Measurements from ENCODE around the gene RPS3. TPM values are rescaled to one million over a fixed set of nuclear protein-coding genes. Genes with fewer than 3 reads are reported as not detected.

Gene RPS3
- total RNA-seq, 1 experiment from 2014 or later: 1,629 TPM

DNA sequence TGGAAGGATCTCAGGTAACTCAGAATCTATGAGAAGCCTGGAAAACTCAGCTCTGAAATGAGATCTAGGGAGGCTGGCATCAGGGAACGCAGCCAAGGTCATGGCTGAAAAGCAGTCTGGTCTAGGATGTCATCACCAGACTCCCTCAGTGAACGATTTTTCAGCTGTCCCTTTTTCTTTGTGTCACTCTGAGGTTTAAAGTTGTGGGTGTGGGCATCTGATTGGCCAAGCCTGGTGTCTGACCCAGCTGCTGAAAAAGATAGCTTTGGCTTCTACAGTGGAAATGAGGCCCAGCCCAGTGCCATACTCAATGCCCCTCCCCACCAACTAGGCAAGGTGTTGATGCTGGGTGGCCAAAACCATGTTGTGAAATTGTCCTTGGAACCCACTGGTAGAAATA is 14.5 kb downstream of the RPS3 start:
- DNase-seq (ENCODE audit: low read depth): no peak

DNA sequence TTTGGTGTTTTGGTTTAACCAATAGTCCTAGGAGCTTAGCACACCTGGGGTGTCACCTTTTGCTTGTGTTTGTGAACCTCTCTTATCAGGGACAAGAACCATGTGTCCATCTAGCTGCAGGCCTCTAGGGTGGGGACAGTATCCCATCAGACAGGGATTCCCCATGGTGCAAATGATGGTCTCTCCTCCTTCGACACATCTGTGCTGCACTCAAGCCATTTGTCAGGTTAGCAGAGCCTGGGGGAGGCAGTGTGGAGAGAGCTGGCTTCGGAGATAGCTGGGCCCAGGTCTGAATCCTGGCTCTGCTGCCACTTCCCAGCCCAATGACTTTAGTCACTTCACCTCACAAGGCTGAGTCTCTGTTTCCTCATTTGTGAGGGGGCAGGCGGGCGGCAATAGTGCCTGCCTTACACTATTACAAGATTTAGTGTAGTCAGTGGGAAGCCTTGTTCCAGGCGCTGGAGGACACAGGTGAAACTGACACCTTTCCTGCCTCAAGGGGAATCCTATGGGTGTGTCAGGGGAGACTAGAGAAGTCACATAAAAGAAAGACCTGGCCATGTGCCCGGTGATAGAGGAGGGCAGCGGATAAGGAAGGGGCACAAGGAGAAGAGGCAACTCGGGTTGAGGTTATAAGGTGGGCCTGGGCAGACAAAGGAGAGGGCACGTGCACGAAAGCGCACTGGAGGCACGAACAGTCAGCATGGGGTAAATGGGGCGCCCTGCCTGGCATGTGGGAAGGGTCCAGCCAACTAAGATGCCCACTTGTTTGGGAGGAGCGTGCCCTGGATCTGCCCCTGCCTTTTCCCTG is 21.1 kb downstream of the RPS3 start:
- DNase-seq (ENCODE audit: low read depth): no peak

DNA sequence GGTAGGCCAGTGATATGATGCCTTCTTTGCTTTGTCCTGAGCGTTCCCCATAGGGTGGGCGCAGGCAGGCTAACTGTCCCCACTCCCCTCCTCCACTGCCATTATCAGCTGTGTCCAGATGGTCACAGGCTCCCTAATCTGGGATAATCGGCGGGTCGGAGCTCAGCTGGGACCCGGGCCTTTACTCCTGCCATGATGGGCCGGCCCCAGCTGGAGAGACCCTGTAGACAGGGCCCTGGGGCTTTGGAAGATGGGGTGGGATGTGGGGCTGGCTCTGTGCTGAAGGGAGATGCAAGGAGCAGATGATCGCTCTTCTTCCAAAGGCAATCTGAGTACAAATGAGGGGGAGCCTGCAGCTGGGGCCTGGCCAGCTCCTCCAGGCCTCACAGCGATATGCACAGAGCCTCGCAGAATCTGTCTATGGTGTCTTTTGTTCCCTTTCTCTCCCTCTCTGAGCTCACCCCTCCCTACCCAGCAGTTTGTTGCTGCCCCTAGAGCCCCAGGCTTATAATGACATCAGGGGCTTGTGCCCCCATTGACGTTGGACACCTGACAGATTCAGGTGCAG is 21.8 kb downstream of the RPS3 start:
- no peak for DNase-seq (ENCODE audit: low read depth)

DNA sequence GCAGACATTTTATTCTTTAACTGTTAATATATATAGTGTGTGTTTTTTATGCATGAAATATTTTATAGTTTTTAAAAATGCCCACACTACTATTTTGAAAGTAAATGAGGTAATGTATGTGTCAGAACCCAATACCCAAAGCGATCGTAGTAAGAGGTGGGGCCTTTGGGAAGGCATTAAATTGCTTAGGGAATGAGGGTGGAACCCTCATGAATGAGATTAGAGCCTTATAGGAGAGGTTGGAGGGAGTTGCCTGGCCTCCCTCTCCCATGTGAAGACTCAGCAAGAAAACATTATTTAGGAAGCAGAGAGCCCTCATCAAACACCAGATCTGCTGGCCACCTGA is 22.6 kb downstream of the RPS3 start:
- no peak for DNase-seq (ENCODE audit: low read depth)

DNA sequence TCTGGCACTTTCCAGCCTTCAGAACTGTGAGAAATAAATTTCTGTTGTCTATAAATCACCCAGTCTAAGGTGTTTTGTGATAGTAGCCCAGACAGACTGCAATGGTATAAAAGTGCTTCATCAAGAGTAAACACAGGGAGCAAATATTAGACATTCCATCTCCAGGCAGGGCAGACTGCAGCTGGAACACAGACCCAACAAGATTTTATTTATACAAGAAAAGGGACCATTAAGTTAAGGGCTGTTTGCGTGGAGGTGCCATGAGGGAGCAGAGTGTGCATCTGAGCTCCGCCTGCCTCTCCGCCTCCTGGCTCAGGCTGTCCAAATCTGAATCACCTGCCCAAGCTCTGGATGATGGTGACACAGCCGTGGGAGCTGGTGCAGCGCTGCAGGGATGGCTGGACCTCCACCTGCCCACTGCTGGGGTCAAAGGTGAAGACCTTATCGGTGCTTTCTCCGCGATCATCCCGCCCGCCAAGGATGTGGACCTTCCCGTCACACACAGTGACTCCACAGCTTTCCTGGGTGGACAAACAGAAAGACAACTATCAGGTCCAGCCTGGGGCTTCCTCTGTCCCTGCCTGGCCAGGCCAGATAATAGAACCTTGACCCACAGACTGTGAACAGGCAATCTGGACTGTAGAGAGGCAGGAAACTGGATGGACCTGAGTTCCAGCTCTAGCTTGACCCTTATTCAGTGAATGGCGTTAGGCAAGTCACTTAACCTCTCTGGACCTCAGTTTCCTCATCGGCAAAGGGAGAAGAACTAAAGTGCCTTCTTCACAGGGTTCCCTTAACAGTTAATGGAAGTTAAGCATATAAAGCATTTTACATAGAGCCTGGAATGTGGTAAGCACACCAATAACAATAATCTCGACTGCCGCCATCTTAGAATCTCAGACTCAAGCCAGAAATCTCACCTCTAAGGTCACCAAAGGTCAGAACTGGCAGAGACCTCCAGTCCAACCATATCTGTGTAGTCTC is 23.2 kb downstream of the RPS3 start:
- DNase-seq (ENCODE audit: low read depth): no peak

DNA sequence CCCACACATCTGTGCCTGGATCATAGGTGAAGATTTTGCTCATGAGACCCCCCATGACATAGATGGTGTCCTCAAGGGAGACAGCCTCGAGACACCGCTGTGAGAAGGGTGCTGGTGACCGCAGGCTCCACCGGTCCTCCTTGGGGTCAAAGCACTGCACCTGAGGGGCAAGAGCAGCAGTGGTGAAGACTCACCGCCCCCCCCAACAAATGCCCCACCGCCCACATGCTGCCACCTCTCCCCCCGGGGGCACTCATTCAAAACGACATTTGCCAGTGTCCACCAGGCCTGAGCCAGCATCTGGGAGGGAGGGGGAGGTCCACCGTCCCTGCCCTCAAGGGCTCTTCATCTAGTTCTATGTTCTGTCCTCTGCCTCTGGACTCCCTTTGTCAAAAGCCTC is 24.4 kb downstream of the RPS3 start:
- DNase-seq (ENCODE audit: low read depth): no peak

DNA sequence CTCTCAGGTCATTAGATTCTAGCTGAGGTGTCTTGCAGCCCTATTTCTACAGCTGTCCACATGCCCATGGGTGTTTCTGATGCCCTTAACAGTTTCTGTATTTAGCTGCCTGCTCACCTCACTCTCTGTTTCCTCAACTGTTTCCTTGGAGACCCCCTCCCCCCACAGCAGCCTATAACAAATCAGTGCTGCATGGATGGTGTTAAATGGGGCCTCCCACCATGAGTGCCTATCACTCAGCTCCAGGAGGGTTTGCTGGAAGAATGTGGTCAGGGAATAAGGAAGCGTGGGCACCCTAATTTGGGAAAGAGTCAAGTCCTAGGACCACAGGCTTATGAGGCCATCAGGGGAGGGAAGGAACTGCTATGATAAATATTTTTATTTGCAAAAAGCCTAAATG is 25.1 kb downstream of the RPS3 start:
- DNase-seq (ENCODE audit: low read depth): no peak

DNA sequence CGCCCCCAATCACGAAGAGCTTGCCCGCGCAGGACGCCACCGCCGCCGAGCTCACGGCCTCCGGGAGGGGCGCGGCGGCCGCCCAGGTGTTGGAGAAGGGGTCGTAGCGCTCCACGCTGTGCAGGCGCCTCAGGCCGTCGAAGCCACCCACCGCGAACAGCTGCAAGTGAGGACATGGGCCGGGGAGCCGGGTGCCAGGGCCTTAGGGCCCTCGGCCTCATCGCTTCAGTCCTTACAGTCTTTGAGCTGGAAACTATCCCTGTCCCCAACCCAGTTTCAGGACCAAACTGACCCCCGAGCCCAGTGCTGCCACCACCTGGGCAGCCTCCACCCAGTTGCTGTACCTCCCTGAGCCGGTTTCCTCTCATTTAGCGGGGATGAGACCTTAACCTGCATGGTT is 26.1 kb downstream of the RPS3 start:
- DNase-seq (ENCODE audit: low read depth): no peak

DNA sequence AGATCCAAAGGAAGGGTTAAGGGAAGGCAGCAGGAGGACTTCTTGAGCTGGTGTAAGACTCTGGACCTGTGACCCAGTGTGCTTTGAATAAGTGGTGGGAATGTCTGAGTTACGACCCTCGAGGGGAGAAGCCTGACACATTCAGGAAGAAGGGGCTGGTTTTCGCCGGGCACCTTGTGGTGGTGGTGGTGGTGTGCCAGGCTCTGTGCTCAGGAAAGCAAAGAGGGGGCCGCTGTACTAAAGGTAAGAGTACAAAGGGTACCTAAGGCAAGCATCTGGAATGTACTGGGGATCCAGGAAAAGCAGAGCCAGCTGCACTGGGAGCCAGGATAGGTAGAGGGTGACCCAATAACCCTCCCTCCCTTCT is 27.4 kb downstream of the RPS3 start:
- no peak for DNase-seq (ENCODE audit: low read depth)

DNA sequence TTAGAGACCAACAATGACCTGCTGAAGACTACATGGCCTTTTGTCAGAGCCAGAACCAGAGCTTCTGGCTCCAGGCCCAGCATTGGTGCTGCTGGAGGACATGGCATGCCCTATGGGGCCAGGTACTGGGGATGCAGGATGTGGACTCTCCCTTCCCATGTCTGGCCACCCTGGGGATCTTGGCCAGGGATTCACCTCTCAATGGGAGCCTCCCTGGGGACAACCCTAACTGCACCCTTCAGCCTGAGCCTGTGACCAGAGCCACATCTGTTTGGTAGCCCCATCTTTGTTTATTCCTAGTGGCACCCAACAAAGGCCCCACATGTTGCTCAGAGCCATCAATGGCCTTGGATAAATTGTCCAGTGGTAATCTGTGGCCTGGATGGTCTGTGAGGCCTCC is 27.9 kb downstream of the RPS3 start:
- DNase-seq (ENCODE audit: low read depth): no peak

DNA sequence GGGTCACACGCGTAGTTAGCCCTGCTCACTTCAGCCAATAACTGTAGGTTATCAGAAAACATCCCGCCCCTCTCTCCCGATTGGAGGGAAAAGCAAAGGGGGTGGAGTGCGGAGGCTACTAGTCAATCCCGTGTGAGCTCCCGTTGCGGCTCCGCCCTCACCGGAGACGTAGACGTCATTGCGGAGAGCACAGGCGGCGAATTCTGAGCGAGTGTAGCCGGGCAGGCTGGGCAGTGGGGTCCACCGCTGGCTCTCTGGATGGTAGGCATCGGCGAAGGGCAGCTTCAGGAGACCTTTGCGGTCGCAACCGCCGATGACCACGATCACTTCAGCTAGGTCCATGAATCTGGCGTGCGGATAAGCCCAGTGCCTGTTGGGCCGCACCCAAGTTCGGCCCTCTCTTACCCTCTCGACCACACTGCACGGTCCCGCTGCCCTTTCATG is 29.0 kb downstream of the RPS3 start:
- peak; percentile 87 for DNase-seq (ENCODE audit: low read depth)

DNA sequence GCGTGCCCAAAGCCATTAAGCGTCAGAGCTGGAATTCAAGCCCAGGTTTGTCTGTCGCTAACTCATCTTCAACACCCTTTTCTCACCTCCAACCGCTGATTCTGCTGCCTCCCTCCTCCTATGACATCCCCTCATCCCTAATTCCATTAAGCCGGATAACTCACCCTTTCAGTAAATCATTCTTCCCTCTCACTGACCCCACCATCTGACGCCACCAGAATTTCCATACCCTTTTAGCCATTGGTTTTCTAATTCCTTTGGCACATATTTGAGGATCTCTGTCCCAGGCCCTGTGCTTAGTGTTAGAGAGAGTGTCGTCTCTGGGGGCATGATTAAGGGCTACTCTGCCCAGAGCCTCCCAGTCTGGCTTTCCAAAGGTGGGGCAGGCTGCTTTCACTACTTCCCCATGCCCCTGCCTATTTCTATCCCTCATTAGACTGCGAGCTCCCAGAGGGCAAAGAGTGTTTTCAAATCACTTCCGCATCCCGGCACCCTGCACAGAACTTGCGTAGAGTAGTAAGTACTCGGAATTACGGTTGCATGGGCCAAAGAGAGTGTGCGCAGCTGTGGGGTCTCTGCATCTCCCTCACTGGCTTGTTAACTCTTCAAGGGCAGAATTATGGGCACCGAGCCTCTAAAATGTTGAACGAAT is 29.8 kb downstream of the RPS3 start:
- DNase-seq (ENCODE audit: low read depth): no peak

DNA sequence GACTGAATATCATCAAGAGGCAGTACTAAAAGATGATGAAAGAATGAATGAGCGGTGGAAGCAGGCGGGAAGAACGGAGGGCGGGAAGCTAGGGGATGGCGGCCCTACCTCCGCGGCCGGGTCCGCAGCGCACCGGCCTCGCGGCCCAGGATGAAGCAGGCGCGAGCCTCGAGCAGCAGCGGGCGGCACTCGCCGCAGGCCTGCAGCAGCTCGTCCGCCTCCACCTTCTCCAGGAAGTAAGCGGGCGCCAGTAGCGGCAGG is 30.3 kb downstream of the RPS3 start:
- DNase-seq (ENCODE audit: low read depth): no peak

DNA sequence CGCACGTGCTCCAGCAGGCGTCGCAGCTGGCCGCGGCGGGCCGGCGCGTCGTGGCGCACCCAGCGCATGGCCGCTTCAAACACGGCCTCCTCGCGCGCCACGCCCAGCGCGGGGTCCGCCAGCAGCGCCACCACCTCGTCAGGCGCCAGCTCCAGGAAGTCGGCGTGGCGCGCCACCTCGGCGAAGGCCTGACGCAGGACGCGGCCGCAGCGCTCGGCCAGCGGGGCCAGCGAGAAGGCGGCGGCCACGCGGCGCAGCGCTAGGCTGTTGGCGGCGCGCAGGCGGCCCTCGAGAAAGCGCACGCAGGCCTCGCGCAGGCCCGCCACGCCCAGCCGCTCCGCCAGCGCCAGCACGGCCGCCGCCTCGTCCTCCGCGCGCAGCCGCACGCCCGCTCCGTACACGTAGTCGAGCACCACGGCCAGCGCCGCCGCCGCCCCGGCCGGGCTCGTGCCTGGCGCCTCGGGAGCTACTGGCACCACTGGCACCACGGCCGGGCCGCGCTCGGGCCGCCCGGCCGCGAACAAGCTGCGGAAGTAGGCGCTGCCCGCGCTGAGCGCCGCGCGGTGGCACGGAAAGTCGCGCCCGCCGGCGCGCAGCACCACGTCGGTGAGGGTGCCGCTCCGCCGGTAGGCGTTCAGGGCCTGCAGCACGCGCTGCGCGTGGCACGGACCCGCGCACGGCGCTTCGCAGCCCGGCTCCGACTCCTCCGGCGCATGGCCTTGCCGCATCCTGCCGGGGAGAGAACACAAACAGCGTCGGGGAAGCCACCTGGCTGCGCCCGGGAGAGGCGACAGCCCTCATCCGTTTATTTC is 30.8 kb downstream of the RPS3 start:
- peak; percentile 68 for DNase-seq (ENCODE audit: low read depth)

DNA sequence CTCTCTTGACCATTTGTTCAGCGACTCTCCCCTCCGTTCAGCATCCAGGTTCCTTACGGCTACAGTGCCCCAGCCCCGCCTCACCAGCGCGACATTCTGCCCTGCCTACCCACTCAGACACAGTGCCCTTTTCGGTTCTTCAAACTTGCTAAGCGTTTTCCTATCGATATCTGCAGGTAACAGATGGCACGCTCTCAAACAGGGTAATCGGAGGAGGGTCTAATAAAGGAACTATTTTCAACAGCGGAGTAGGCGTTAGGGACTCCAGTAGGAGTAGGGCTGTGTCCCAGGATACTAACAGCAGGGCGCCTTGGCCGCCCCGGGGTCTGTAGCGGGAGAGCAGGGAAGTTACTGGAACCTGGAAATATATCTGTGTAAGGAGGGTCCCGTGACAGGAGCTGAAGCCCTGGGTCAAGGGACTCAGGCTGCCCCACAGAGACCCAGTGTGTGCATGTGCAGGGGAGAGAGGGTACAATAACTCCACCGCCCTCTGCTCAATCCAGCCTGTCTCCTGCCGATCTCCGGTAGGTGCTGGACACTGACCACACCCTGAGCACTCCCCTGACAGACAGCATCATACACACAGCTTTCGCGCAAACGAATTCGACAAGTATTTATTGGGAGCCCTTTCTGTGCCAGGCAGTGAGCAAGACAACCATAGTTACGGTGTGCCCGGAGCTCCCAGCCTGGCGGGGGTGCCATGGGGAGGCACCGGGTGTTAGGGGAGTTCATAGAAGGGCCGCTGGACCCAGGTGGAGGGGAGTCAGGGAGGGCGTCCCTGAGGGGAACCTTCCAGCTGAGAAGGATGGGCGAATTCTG is 31.6 kb downstream of the RPS3 start:
- no peak for DNase-seq (ENCODE audit: low read depth)

DNA sequence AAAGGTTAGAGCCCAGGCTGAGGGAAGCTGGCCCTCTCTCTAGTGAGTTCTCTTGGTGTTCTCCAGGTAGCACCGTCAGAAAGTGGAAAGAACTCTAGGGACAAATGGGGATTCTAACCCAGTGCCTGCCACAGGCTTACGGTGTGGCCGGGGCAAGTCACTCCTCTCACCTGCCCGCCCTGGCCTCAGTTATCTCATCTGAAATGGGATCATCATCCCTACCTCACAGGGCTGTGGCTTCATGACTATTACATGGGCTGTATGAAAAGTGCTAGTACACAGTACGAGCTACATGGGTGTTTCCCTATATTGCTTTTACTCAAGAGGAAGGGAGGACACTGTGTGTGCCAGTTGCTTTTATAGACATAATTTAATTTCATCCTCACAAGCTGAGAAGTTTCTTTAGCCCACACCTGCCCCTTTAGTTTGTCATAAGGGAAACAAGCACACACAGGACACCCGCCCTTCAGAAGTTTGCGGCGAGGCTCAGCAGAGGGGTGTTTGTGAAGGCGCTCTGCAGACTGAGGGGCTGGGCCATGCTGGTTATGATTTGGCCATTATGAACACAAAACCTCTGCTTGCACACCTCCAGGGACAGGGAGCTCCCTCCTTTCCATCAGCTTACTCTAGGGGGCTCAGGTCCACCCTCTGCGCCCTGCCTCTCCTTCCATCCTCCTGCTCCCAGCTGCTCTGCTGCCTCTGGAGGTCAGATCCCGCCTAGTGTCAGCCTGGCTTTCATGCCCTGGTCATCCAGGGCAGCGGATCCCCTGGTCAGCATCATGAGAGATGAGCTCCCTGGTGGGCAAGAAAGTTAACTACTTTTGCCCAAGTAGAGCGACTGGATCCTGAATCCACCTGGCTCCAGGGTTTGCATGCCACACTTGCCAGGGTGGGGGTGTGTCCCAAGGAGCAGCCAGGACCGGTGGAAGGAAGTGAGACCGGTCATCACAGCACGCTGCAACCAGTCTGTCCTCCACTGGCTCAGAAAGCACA is 32.5 kb downstream of the RPS3 start:
- no peak for DNase-seq (ENCODE audit: low read depth)

DNA sequence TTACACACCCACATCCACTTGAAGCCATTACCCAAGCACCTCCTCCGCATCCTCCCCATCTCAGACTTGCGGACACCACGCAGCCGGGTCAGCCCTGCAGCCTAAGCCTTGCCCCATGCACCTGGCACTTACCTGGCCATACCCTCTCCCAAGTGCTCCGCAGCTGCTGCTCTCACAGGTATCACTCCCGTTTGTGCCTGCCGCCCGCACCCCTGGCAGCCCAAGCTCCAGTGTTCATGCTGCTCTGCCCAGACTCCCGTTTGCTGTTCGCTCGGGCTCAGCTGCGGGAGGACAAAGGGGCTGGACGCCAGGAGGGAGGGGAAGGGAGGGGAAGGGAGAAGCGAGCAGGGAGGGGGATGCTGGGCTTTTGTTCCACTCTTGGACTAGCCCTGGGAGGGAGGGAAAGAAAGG is 33.6 kb downstream of the RPS3 start, which contains the start of gene KLHL35:
TSS of gene KLHL35 (minus strand) at position 293 of the 411 bp plus-strand sequence. CDS start 2,574 bp downstream, outside the sequence.
- DNase-seq (ENCODE audit: low read depth): no peak

DNA sequence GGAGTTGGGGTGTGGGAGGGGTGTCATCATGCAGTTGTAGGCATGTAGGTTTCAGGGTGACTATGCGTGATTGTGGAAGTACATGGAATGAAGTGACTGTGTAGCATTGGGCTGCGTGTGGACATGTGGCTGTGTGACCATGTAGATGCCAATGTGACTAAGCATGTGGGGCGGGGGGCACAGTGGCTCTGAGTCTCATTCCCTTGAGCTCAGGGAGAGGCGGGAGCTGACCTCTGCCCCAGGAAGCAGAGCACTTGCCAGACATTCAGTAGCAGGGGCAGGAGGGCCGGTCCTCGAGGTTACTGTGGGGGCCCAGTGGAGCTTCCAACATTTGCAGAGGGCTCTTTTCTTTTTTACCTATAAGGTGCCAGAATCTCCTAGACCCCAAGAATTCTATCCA is 34.1 kb downstream of the RPS3 start:
- DNase-seq (ENCODE audit: low read depth): no peak

DNA sequence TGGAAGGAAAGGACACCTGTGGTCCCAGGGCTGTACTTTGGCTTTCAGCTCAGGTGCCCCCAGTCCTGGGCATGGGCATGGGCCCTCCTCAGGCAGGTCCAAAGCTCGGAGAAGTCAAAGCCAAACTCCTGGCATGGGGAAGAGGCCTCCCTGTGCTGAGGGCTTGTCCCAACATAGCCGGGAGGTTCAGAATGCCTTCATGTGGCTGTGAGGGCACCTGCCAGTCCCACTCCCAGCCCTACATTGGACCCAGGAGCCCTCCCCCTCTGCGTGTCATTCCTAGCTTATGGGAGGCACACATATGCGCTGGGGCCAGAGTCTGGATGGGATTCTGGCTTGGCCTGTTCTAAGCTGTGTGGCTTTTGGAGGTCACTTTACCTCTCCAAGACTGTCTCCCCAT is 34.7 kb downstream of the RPS3 start:
- DNase-seq (ENCODE audit: low read depth): no peak

All from RPMI7951 (cell line).